Measurements from ENCODE around the gene GCHFR.

GCHFR gene

DNA sequence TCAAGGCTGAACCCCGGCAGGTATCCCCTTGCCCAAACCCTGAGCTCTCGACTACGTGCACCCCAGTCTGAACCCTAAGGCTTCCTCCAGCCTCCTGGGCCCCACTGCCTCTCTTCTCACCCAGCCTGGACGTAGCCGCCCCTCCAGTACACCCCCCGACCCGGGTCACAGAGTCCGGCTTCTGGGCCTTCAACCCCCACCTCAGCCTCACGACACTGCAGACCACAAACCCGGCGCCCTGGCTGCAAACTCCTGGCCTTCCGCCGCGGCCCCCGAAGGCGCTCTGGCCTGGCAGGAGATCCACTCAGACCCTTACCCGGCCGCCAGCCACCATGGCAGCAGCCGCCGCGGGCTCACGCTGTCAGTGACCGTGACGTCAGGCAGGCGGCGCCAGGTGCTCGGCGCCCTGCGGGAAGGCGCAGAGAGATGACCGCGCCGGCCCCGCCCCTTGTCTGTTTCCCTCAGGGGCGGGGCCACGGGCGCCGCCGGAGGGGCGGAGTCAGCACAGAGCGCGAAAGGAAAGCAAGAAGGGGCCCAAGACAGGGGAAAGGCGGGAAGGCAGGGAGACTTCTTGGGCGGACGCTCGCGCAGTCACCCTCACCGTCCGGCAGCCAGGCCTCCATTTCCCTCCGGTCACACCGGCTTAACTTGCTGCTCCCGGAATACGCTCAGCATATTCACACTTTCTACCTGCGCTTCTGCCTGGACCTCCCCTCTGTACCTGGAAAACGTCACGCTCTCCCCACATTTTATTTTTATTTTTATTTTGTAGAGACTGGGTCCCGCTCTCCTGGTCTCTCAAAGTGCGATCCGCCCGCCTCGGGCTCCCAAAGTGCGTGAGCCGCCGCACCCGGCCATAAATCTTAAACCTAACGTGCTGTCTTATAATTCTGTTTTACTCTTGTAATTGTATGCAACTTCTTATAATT, 8.7 kb upstream of the GCHFR start, which contains the start of gene RMDN3:
TSS of gene RMDN3 (minus strand) at position 372 of the 929 bp plus-strand sequence. CDS start 471 bp downstream, outside the sequence.
- DNase-seq (ENCODE audit: low spot score): peak; percentile 98

DNA sequence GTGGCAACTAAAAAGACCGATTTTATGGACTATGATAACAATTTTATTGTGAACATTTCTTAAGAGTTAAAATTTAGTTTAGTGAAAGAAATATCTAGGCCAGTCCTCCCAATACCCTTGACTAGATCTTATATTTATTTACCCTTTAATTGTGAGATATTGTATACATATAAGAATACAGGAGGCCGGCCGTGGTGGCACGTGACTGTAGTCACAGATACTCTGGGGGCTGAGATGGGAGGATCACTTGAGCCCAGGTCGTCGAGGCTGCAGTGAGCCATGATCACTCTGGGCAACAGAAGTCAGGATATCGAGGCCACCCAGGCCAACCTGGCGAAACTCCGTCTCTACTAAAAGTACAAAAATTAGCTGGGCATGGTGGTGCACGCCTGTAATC, 8.1 kb upstream of the GCHFR start:
- no peak for DNase-seq (ENCODE audit: low spot score)

DNA sequence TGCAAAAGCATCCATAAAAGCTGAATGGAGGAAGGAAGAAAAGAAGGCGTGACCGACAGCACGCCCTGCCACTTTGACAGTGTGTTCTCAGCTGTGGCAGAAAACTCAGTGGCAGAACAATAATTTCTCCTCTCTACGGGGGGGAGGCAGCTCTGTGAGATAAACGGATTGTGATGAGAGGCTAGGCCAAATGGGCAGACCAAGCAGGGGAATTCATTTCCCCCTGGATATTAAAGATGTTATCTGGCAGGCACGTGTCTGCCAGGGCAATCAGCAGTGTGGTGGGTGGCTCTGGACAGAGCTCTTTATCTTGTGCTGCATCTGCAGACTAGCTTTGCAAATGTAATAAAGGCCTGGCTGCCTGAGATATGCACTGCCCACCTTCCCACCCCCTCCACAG, 6.9 kb upstream of the GCHFR start:
- no peak for DNase-seq (ENCODE audit: low spot score)

DNA sequence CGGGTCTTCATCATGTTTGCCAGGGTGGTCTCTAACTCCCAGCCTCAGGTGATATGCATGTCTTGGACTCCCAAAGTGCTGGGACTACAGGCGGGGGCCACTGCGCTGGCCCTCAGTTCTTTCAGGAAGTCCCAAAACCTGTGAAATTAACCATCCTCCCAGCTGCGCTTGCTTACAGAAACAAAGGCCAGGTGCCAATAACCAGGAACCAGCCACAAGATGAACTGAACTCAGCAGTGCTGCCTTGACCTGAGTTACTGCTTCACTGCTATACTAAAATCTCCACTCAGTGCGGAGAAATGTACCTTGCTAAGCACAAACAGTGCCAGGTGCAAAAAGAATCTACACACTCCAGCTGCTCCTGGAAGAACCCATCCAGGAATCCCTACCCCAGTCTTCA, 3.9 kb upstream of the GCHFR start:
- DNase-seq (ENCODE audit: low spot score): no peak

DNA sequence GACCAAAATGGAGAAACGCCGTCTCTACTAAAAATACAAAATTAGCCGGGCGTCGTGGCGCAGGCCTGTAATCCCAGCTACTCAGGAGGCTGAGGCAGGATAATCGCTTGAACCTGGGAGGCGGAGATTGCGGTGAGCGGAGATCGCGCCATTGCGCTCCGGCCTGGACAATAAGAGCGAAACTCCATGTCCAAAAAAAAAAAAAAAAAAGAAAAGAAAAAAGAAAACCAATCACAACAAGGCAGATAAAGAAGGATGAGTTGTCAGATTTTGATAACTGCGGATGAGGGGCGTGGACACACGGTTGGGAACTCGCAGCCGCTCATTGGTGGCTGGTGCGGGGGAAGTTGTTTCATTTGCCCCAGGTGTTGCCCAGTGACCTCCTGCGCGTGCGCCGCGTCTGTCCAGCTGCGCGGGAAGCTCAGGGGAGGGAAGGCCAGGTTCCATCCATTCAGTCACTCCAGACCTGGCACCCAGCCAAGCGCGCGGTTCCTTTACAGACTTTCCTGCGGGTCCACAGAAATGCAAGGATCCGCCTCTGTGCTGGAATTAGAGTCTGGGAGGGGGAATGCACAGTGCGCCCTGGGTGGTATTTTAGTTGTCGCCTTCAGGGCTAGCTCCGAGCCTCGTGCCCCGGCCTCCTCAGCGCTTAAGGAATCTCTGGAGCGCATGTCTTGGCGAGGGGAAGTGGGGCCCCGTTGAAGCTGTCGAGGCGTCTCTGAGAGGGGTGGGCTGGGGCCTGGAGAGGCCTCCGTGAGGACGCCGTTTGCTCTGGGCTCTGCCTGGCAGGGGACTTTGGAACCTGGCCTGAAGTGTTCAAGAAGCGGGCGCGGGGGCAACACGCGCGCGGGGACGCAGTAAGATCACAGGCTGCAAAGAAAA, 708 bp upstream of the GCHFR start:
- DNase-seq (ENCODE audit: low spot score): no peak

DNA sequence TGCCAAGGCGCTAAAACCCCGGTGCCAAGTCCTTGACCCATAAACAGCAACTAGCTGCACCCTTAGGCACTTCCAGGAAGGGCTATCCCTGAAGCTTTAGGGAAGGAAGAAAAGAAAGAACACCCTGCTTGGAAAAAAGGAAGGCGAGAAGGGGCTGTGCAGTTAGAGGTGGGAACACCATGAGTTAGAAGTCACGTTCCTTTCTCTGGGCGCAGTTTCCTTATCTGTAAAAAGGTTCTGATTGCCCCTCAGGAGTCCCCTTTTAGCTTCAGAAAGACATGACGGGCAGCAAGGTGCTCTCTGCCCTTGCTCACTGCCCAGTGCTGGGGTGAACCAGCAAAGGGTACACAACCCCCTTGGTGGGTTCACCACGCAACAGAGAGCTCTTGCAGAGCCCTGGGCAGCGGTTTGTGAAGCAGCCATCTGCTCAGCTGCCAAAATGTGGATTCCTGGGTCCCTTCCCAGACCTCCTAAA, 798 bp downstream of the GCHFR start:
- no peak for DNase-seq (ENCODE audit: low spot score)

DNA sequence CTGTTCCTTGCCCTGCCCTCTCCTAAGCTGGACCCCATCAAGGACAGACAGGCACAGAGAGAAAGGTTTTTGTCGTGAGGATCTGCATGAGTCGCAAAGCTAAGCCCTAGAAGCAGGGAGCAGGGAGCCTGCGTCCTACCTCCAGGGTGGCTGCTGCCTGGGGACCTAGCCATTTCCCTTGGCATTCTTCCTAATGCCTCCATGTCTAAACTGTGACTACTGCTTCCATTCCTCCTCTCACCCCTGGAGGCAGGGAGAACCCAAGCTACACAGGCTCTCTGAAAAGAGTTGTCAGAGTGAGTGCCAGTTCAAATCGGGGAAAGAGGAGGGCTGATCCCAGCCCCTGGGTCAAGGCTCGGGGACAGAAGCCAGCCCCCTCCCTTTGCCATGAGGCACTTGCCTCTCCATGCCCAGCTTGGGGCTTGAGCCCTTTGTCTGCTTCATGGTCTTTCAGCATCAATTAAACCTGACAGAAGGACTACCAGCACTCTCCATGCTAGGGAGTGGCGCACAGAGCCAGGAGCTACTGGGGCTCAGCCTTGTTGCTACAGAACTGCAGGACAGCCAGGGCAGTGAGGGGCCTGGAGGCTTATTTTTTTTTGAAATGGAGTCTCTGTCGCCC, 2.4 kb downstream of the GCHFR start:
- DNase-seq (ENCODE audit: low spot score): no peak

DNA sequence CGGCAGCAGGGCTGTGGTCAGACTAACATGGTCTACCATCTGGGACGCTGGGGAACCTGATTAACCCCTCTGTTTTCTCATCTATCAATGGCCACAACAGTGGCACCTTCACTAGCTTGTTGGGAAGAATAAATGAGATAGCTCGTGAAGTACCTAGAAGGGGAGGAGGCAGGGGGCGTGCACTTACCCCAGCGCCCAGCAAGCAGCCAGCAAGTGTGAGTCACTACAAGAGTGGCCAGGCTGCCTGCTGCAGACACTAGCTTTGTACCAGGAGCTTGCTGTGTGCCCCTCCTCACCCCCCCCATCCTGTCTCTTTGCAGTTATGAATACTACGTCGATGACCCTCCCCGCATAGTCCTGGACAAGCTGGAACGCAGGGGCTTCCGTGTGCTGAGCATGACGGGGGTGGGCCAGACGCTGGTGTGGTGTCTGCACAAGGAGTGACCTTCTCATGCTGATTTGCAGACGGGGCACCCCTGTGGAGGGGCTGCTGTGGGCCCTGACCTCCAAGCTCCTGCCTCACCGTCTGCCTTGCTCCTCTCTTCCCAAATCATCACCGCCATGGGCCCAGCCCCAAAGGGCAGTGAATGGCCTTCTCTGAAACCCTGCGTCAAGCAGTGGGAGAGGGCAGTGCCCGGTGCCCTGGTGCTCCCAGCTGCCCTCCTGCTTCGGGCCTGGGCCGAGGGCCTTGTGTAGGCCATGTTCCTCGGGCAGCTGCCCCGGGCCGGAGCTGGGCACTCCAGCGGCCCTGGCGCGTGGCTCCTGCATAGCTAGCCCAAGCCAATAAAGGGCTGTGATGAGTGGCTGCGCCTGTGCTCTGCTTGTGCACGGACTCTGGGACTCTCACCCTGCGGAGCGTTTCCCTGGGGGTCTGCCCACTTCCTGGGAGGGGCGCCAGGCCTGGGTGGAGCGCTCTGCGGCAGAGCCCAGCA, 3.3 kb downstream of the GCHFR start:
- DNase-seq (ENCODE audit: low spot score): no peak

DNA sequence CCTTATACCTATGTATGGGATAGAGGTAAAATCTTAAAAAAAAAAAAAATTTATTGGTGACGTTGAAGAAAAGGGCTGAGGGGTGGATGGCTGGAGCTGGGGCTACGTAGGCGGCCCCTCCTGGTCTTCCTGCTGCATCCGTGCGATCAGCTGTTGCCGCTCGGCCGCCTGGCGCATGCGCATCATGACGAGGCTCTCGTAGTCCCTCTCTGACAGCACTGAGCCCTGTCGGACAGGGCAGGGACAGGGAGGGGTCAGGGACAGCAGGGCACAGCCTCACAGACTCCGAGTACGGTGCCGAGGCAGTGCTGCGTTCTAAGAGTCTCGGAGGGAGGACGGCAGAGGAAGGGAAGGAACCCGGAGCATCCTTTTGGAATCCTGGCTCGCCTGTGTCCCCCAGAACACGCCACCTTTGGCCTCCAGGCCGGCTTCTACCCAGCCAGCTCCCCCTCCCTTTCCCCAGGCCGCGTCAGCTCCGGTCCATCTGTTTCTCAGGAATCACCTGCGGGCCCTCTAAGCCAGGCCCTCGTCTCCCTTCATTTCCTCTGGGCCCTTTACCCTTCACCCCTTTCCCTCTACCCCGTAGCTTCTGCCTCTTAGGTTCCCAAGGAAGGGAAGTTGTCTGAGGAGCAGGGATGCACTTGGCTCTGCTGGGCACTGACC, 4.1 kb downstream of the GCHFR start:
- no peak for DNase-seq (ENCODE audit: low spot score)

DNA sequence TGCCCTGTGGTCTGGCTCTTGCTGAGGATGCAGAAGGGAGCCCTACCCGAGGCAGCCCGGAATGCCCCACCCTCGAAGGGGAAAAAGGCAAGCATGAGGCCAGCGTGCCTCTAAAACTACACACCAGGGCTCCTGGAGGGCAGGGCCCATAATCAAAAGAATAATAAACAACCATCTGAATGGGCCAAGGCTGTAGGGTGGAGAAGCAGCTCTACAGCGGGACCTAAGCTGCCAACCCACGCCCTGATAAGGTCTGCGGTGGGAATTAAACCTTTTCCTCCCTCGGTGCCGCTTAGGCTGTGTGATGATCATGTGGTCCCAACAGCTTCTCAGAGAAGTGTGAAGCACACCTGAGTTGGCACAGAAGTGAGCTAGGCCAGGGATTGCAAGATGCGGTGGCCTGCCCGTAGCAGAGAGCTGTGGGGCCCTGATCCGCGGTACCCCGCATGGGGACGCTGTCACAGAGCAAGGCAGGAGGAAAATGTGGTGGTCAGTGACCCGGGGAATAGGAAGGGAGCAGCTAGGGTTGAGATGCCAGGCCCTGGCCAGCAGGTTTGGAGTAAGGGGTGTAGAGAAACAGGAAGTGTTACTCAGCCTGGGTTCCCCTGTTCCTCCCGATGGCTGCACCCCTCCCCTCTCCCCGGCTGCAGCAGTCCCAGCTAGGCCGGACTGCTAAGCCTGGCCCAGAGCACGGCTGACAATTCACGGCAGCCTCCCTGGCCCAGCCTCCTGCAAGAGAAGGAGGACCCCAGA, 4.8 kb downstream of the GCHFR start:
- DNase-seq (ENCODE audit: low spot score): no peak

DNA sequence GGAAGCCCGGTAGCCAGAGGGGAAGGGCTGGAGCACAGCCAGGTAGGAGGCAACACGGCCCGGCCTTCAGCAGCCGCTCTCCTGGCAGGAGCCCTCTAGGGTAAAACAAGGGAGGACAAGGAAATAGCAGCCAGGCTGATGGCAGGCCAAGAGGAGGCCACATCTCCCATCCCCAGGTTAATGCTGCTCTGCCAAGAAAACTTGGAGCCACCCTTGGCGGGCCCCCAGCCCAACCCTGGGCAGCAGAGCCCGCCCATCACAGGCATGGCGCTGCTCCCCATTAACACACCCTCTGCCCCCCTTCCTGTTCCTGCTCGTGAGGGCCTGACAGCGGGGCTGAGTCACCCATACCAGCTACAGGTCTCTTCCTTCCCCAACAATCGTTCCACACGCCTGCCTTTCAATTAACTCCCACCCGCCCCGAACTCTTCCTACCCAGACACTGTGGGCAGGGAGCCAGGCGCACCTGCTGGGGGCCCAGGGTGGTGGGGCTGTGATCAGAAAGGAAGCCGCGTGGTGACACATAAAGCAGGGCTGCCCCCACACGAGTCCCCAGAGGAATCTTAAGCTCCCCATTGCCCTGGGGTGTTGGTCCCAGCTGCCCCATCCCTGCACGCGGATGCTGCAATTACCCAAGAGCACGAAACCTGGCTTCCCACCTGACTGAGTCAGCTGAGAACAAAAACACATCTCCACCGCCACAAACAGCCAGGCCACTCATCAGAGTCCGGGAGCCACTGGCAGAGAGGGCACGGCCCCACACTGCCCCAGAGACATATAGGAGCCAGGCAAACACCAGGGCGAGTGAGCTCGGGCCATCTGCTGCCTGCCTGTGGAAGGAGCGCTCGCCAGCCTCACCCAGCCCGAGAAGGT, 5.6 kb downstream of the GCHFR start, which contains the start of gene C15orf62:
TSS of gene C15orf62 (plus strand) at position 707 of the 873 bp plus-strand sequence. CDS start 516 bp downstream, outside the sequence.
- DNase-seq (ENCODE audit: low spot score): no peak

DNA sequence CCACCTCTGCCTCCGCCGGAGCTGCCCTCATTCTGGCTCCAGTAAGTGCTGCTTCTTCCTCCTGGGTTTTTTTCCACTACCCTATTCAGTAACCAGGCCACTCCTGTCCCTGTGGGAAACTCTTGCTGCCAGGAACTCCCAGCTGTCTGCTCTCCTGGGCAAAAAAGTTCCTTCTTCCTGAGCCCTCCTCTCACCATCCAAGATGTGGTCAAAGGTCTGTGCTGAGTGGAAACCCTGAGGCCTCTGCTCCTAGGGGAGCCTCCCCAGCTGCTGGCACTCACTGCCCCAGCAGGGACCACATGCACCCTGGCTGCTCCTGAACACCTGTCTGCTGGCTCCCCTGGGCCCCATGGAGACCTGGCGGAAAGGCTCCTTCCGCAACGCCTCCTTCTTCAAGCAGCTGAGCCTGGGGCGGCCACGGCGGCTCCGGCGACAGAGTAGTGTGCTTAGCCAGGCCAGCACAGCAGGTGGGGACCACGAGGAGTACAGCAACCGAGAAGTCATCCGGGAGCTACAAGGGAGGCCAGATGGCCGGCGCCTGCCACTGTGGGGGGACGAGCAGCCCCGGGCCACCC, 6.4 kb downstream of the GCHFR start:
- no peak for DNase-seq (ENCODE audit: low spot score)

DNA sequence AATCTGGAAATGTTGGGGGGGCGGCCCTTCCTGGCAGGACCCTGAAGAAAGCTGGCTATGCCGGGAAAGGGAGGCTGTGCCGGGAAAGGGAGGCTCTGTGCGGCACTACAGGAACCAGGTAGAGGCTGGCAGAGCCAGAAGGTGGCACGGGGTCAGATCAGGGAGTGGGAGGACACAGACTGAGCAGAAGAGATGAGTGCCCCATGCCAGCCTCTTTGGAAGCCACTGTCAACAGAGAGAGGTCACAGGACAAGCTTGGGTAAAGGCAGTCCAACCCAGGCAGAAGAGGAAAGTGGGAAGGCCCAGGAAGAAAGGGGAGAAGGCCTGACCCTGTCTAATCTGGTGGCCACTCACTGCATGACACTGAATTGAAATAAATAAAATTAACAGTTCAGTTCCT, 7.4 kb downstream of the GCHFR start:
- no peak for DNase-seq (ENCODE audit: low spot score)

DNA sequence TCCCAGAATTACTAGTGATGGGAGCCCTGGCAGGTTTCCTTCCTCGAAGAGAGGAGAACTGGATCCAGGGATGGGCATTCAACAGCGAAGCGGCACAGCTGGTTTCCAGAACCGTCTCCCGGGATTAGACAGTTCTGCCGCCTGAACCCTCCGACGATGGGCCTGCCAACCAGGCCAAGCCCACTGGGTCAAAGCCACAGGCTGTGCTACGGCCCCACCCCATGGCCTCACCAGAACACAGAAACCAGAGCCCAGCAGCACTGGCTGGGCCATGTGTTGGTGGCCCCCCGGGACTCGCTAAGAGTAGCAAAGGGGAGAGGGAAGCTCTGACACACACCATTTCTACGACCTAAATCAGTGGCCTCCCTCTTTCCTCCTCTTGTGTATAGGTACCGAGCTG, 8.1 kb downstream of the GCHFR start:
- DNase-seq (ENCODE audit: low spot score): no peak

DNA sequence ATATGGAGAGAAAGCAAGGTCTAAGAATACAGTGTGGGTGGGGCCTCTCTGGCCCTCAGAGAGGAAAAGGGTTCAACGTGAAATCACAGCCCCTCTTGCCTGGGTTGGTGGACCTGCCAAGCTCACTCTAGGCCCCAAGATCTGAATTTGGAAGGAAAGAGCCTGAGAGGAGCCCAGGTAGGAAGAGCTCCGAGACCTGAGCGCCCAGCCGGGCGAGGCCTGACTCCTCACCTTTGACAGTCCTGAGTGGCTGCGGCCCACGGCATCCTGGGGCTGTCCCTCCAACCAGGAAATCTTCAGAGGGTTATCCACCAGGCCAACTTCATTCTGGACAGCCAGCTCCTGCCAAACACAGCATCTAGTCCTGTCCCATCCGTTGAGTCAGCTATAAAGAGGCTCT, 9.6 kb downstream of the GCHFR start:
- DNase-seq (ENCODE audit: low spot score): no peak

DNA sequence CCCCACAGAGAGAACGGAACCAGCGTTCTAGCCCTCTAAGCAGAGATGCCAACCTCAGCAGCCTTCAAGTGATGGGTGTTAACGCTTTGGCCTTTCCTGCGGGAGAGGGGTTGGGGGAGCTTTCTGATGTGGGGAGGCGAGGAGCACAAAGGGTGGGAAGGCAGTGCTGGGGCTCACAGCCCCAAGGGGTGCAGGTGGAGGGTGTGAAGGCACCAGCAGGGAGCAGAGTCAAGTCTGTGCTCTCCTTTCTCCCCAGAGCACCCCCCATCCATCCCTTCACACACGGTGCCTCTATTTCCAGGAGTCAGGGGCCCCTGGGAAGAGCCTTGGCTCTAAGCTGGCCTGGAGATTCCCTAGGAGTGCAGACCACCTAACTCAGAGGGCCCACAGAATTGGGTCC, 10.0 kb downstream of the GCHFR start:
- no peak for DNase-seq (ENCODE audit: low spot score)

DNA sequence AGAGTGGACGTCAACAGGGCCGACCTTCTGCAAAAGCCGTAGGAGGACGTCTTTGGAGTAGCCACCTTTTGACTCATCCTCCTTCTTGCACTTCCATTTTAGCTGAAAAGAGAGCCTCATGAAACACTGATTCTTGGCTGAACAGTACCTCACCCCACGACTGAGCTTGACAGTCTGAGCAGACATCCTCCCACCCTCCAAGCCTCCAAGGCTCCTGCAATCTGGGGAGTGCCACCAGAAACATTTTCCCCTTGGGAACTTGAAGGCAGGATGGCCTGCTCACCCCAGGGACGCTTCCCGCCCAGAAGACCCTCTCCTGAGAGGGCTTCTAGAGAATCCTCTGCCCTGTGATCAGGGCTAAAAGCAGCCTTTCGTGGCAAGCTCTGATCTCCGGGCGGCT, 11.1 kb downstream of the GCHFR start:
- no peak for DNase-seq (ENCODE audit: low spot score)
